TTC549 (cell line): ENCODE data around the gene CHMP4A.
"Not testable (repeated sequence)": the region's sequence is repeated elsewhere in the genome, so short reads cannot be mapped to it uniquely, and the experiment has no call there.

Experiments
- FAIRE-seq: peaks from 2 replicates; lab custom pipeline; 2012; peaks lifted over from hg19 to GRCh38; lab: Jason Lieb, UNC

CHMP4A gene

DNA sequence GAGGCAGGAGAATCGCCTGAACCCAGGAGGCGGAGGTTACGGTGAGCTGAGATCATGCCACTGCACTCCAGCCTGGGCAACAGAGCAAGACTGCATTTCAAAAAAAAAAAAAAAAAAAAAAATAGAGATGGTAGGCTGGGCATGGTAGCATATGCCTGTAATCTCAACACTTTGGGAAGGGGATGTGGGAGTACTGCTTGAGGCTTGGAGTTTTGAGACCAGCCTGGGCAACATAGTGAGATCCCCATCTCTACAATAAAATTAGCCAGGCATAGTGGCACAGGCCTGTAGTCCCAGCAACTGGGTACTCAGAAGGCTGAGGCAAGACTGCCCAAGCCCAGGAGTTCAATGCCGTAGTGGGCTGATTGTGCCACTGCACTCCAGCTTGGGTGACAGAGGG is 9.7 kb upstream of the CHMP4A start:
- FAIRE-seq: not testable (repeated sequence)

DNA sequence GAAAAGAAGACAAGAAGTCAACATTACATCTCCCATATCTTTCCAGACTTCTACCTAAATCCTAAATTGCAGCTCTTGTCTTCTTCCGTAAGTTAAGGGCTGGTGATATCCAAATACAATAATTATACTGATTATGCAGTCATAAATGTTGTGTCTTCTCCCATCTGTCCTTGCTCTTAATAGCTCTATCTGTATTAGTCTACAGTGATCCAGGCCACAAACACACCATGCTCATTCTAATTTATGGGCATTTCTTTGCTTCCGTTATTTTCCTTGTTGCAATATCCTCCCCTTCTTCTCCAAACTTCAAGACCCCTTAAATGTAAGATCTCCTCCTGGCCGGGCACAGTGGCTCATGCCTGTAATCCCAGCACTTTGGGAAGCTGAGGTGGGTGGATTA is 6.2 kb upstream of the CHMP4A start:
- FAIRE-seq: no peak

GRCh38 chr14:24219080-24219479 is 5.8 kb upstream of the CHMP4A start:
- no peak for FAIRE-seq

- FAIRE-seq: not testable (repeated sequence)
These were observed 3.6 kb upstream of the CHMP4A start for GRCh38 chr14:24216876-24217275.

DNA sequence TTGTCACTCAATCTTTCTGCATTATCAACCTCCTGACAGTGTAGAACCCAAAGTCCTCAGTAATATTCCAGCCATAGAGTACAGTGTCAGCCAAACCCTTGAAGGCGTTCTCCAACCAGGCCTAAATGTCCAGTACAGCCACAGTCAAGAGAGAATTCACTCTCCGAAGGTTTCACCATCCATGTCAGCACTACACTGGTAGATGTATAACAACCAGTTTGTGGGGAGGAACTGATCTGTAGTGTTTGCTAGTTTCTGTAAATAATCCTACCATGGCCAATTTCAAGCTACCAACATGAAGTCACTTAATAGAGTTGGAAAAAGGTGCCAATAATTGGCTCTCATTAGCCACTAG is 3.0 kb upstream of the CHMP4A start:
- FAIRE-seq: no peak

GRCh38 chr14:24215495-24216344 is 2.4 kb upstream of the CHMP4A start, which contains the start of gene MDP1:
Gene MDP1, minus strand, starts transcription at chr14:24216066. Its CDS starts 111 bp downstream, at chr14:24215955.
- FAIRE-seq: no peak

DNA sequence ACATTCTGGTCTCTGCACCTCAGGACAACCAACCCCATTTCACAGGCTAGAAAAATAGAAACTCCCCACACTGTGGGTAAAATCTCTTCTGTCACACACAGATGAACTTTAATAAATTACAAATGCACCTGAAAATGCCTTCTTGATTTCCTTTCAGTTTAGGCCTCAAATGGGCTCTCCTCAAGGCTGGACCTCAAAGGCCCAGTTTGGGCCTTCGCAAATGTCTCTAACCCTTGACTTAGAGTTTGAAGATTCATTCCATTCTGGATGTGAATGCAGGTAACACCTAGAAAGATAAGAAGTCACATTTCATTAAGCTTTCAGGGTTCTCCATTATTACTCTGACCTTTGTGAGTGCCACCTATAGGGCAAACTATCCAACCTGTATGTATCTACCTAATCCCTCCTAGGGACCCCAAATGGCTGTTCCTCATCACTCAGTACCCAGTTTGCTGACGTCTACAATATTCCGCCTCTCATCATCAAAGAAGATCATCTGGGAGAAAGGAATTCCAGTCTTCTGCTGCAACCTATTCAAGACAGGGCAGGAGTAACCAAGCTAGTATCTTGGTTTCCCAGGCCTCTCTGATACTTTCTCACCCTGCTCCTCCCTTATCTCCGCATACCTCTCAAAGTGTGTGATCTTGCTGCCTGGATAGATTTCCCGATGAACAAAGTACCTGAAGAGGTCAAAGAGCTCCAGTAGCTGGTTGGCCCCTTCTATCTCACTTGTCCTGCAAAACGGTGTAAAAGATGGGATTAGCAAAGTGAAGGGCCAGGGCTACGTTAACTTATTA is 776 bp upstream of the CHMP4A start:
- FAIRE-seq: no peak

- FAIRE-seq: no peak
These were observed 2.0 kb downstream of the CHMP4A start for GRCh38 chr14:24211311-24211710.

DNA sequence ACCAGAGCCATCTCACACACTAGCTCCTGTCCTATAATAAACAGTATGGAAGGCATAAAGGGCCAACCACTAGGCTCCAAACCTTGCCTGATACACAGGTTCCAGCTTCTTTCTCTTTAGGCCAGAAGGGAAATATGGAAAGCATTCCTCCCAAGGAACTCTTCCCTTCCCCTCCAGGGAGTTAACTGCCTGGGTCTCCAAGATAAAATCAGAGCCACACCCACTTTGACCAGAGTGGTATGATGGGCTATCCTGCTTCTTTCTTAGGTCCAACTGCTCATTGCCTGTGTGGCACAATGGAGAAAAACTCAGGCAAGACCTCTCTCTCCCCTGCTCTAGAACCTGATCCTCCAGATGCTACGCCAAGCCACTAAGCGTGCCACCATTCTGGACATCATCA is 5.7 kb downstream of the CHMP4A start:
- FAIRE-seq: no peak

DNA sequence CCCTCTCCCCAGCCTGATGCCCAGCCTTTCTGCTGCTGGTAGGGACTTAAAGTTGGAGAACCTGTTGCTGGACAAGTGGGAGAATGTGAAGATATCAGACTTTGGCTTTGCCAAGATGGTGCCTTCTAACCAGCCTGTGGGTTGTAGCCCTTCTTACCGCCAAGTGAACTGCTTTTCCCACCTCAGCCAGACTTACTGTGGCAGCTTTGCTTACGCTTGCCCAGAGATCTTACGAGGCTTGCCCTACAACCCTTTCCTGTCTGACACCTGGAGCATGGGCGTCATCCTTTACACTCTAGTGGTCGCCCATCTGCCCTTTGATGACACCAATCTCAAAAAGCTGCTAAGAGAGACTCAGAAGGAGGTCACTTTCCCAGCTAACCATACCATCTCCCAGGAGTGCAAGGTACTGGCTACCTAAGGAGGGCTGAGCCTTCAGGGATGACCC is 6.2 kb downstream of the CHMP4A start:
- FAIRE-seq: no peak

GRCh38 chr14:24206260-24207103 is 6.8 kb downstream of the CHMP4A start:
- FAIRE-seq: no peak

DNA sequence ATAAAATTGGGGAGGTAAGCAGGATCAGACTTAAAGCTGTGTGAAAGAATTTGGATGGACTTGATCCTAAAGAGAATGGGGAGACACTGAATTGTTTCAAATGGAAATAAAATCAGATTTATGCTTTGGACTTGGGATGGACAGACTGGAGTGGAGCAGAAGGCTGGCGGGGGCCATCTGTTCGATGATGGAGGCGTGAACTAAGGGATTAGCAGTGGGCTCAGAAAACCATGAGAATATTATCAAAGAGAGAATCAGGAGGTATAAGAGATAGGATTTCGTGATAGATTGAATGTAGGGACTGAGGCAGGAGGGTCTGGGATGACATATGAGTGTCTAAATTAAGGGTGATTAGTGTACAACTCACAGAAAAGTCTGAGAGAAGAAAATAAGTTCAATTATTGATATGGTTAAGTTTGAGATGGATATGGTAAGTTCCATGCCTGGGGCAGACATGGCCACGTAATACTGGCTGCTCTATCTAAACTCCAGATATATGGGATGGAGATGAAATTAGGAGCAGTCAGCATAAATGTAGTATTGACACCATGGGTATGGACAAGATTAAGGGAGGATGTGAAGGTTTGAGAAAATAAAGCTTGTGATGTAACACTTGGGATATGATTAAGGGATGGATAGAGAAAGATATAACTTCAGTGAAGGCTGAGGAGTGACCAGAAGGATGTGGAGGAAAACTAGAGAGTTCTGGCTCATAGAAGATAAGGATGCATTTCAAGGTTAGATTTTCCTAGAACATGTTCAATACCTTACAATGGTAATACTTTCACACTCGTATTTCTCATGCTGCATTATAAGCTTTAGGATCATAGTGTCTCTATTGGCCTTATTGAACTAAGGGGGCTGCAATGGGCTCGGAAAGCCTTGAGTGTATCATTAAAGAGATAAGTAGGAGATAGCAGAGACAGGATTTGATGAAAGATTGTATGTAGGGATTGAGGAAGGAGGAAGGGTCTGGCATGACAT is 8.8 kb downstream of the CHMP4A start:
- FAIRE-seq: no peak

DNA sequence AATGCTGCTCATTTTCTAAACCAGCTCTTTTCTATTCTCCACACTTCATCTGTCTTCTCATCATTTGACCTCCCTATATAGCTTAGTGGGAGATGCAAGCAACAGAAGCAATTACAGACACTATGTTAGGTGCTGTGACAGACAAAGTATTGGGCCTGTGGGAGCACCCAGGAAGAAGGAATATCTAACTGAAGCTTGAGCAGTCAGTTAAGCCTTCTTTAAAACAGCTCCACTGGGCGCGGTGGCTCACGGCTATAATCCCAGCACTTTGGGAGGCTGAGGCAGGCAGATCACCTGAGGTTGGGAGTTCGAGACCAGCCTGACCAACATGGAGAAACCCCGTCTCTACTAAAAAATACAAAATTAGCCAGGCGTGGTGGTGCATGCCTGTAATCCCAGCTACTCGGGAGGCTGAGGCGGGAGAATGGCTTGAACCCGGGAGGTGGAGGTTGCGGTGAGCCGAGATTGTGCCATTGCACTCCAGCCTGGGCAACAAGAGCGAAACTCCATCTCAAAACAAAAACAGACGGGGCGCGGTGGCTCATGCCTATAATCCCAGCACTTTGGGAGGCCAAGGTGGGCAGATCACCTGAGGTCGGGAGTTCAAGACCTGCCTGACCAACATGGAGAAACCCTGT is 9.9 kb downstream of the CHMP4A start:
- not testable (repeated sequence) for FAIRE-seq

- not testable (repeated sequence) for FAIRE-seq
These were observed 10.8 kb downstream of the CHMP4A start for GRCh38 chr14:24202538-24202937.

GRCh38 chr14:24198814-24199524 is 14.3 kb downstream of the CHMP4A start:
- no peak for FAIRE-seq

DNA sequence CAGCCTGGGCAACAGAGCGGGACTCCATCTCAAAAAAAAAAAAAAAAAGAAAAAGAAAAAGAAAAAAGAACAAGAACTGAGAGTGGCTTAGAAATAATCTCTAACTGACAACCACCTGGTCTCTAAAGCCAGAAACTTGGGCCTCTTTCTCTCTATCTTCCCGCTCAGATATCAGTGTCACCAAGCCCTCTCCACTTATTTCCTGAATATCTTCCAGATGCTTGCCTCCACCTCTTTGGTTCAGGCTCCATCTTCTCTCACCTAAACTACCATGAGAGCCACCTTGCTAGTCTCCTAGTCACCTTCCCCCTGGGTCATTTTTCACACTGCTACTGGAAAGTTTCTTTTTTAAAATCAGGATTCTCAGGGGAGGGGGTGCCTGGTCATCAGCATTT is 16.2 kb downstream of the CHMP4A start:
- no peak for FAIRE-seq

DNA sequence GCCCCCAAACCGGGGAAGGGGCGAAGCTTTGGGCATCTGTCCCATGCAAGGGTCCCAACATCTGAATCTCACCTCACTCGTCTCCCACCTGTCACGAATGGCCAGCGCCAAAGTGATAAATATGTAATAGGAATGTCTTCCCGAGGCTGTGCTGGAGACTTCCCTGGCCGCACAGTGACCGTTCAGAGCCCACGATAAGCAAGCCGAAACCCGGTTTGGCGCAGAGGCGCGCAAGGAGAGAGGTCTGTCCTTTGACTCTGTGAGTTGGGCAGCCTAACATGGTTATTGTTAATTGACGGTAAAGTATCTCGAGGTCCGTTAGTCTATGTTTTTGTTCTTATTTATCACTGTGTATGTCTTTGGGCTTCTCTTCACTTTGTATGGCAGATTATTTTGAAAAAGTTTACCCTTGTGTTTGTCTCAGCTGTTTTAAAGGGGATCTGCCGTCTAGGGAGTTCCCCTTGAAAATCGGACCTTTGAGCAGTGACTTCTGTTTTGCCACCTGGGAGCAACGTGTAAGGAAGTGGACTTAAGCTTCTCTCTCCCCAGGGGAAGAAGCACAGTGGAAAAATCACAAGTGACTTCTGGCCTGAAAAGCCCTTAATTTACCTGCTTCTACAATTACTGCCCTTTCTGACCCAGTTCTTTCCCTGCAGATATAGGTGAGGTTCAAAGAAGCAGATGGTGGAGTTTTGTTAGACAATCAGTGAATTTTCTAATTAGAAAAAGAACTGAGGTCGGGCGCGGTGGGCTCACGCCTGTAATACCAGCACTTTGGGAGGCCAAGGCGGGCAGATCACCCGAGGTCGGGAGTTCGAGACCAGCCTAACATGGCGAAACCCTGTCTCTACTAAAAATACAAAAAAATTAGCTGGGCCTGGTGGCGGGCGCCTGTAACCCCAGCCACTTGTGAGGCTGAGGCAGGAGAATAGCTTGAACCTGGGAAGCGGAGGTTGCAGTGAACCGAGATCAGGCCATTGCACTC is 16.9 kb downstream of the CHMP4A start:
- FAIRE-seq: no peak

DNA sequence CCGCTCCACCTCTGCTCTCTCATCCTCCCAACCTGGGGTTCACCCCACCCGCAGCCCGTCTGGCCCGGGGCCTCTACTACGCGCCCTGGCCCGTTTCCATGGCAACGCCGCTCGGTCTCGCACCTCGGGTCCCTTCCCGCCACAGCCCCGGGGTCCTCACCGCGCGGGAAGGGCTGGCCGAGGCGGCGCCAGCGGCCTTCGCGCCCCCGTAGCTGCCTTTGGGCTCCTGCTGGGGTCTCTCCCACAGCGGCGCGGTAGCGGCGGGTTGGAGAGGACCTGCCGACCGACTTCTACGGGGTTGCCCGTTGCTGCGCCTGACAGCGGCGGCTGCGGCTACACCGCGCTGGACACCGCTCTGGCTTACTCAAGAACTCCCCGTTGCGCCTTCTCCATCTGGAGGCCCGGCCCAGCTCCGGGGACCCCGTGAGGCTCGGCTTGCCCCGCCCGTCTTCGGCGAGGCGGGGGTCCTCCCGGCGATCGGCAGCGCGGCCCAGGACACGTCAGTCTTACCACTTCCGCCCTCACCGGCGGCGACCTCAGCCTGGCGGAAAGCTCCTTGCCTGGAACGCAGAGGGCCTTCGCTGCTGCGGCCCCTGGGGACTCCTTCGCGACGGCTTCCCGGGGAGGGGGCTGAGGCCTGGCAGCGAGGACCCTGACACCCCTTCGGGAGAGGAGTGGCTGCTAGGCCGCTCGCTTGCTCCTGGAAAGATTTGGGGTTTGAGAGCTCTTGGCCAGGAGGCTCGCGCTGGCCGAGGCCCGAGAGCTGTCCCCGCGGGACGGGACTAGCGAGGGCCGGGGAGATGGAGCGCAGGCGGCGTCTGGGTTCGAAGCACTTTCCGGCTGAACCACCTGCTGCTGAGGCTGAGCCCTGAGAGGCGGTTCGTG is 17.9 kb downstream of the CHMP4A start, which contains the start of gene TM9SF1:
TSS of gene TM9SF1 (minus strand) at position 256 of the 885 bp plus-strand sequence. CDS start 422 bp downstream, outside the sequence.
- FAIRE-seq: no peak
